ENCODE results near the gene PTGFRN. TPM values are rescaled to one million over a fixed set of nuclear protein-coding genes. Genes with fewer than 3 reads are reported as not detected.
"Not testable (repeated sequence)": the region's sequence is repeated elsewhere in the genome, so short reads cannot be mapped to it uniquely, and the experiment has no call there.

PTGFRN gene
- total RNA-seq (100 to 1,000 TPM; 151 to 247 (median 163) TPM), polyA plus RNA-seq (100 TPM)
- long read RNA-seq, donor 1, full-length matches to known transcripts: 32 of 106 reads
- long read RNA-seq, donor 1, partial matches to known transcripts: 31 of 106 reads
- long read RNA-seq, donor 1, other reads (novel, unspliced or antisense): 43 of 106 reads
- long read RNA-seq, donor 2, full-length matches to known transcripts: 19 of 38 reads
- long read RNA-seq, donor 2, partial matches to known transcripts: 12 of 38 reads
- long read RNA-seq, donor 2, other reads (novel, unspliced or antisense): 7 of 38 reads
- long read RNA-seq, donor 3, full-length matches to known transcripts: 30 of 210 reads
- long read RNA-seq, donor 3, partial matches to known transcripts: 40 of 210 reads
- long read RNA-seq, donor 3, other reads (novel, unspliced or antisense): 140 of 210 reads
- long read RNA-seq, donor 4, full-length matches to known transcripts: 31 of 48 reads
- long read RNA-seq, donor 4, partial matches to known transcripts: 3 of 48 reads
- long read RNA-seq, donor 4, other reads (novel, unspliced or antisense): 14 of 48 reads

- Histone ChIP-seq H3K9me3 (ENCODE audit: control insufficient read depth, low read length) (no peaks in the 10 kb centered on the region), H3K27ac (ENCODE audit: low read length) (peak within 1 kb of the TSS; percentile 58), H3K4me1 (ENCODE audit: control insufficient read depth, insufficient read depth, low read length) (no peaks in the 10 kb centered on the region), H3K27me3 (ENCODE audit: control insufficient read depth, insufficient read depth) (no peaks in the 10 kb centered on the region), H3K4me3 (ENCODE audit: low read length) (peak within 1 kb of the TSS; percentile 56)
- intact Hi-C loops (cut with DNase I): no loop called here
- ATAC-seq (peak; percentile 86 to 89), DNase-seq (peak; percentile 81 to 92 (median 91))
- 3% methylated on average over 86 of the region's 86 CpGs for WGBS
Measured at GRCh38 chr1:116909512-116910378, at the start of gene PTGFRN. TSS of gene PTGFRN (plus strand) at chr1:116909916. CDS start at chr1:116910204, 288 bp downstream.

DNA sequence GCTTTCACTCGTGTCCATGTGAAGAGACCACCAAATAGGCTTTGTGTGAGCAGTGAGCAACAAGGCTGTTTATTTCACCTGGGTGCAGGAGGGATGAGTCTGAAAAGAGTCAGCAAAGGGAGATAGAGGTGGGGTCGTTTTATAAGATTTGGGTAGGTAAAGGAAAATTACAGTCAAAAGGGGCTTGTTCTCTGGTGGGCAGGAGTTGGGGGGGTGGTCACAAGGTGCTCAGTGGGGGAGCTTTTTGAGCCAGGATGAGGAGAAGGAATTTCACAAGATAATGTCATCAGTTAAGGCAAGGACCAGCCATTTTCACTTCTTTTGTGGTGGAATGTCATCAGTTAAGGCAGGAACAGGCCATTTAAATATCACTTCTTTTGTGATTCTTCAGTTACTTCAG lies 49.5 kb upstream of the PTGFRN start:
- DNase-seq; H3K9me3 ChIP-seq (ENCODE audit: control insufficient read depth, low read length); H3K27me3 ChIP-seq (ENCODE audit: control insufficient read depth, insufficient read depth); ATAC-seq; intact Hi-C loops (cut with DNase I); H3K4me3 ChIP-seq (ENCODE audit: low read length); H3K27ac ChIP-seq (ENCODE audit: low read length); H3K4me1 ChIP-seq (ENCODE audit: control insufficient read depth, insufficient read depth, low read length): not testable (repeated sequence)
- 80% methylated on average over 2 of the region's 2 CpGs for WGBS

DNA sequence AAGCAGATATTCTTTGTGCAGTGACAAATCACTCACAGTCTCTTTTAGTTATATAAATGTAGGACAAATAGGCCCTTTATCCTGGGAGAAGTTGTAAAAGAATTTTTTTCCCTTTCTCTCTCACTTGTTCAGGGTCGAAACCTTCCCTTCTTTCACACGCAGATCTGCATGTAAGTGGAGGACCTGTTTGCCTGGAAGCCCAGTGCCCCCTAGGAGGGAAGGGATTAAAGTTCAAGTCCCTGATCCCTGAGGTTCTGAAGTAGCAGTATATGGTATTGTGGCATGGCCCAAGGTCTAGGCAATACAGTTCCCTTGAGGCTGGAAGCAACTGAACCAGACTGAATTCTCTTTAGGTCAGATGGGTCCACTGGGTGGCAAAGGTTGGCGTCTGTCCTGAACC lies 48.6 kb upstream of the PTGFRN start:
- DNase-seq: no peak
- 91% methylated on average over 3 of the region's 3 CpGs for WGBS

GRCh38 chr1:116863031-116863430 lies 46.7 kb upstream of the PTGFRN start:
- DNase-seq; intact Hi-C loops (cut with DNase I); H3K4me1 ChIP-seq (ENCODE audit: control insufficient read depth, insufficient read depth, low read length); H3K27ac ChIP-seq (ENCODE audit: low read length); H3K4me3 ChIP-seq (ENCODE audit: low read length); H3K27me3 ChIP-seq (ENCODE audit: control insufficient read depth, insufficient read depth); ATAC-seq; H3K9me3 ChIP-seq (ENCODE audit: control insufficient read depth, low read length): not testable (repeated sequence)
- 86% methylated on average over 3 of the region's 3 CpGs for WGBS

More for the DNA sequence above, 48.6 kb upstream of the PTGFRN start:
- ATAC-seq: no peak
- intact Hi-C loops (cut with DNase I): no loop called here
- no peaks in the 10 kb centered on the region for H3K4me1 ChIP-seq (ENCODE audit: control insufficient read depth, insufficient read depth, low read length)
- no peaks in the 10 kb centered on the region for H3K9me3 ChIP-seq (ENCODE audit: control insufficient read depth, low read length)
- no peaks in the 10 kb centered on the region for H3K27me3 ChIP-seq (ENCODE audit: control insufficient read depth, insufficient read depth)
- H3K4me3 ChIP-seq (ENCODE audit: low read length): no peak overlapping the region
- no peak overlapping the region for H3K27ac ChIP-seq (ENCODE audit: low read length)

- H3K9me3 ChIP-seq (ENCODE audit: control insufficient read depth, low read length); H3K4me3 ChIP-seq (ENCODE audit: low read length); H3K27ac ChIP-seq (ENCODE audit: low read length); ATAC-seq; H3K27me3 ChIP-seq (ENCODE audit: control insufficient read depth, insufficient read depth); intact Hi-C loops (cut with DNase I); DNase-seq; H3K4me1 ChIP-seq (ENCODE audit: control insufficient read depth, insufficient read depth, low read length): not testable (repeated sequence)
- WGBS: 91% methylated on average over 2 of the region's 2 CpGs
Measured at GRCh38 chr1:116866478-116866877, 43.2 kb upstream of the PTGFRN start.

DNA sequence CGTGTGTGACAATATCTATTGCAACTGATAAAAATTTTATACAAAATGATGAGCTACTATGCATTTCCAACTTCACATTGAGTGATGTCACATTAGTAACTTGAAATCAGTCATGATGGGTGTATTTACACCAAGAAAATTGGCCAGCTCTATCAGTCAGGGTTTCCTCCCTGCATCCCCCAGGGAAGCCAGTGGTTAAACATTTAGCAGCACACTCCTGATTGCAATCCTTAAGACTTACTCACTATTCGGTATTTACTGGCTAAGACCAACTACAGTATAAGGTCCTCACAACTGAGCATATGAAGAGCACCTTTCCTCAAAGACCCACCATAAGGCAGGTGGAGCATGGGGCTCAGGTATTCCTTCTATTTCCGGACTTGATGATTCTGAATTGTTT lies 41.3 kb upstream of the PTGFRN start:
- Histone ChIP-seq H3K4me1 (ENCODE audit: control insufficient read depth, insufficient read depth, low read length) (no peaks in the 10 kb centered on the region), H3K27me3 (ENCODE audit: control insufficient read depth, insufficient read depth) (no peaks in the 10 kb centered on the region), H3K9me3 (ENCODE audit: control insufficient read depth, low read length) (no peaks in the 10 kb centered on the region), H3K4me3 (ENCODE audit: low read length) (no peak overlapping the region), H3K27ac (ENCODE audit: low read length) (no peak overlapping the region)
- WGBS: 56% methylated on average over 3 of the region's 3 CpGs
- intact Hi-C loops (cut with DNase I): no loop called here
- ATAC-seq (no peak), DNase-seq (no peak)

GRCh38 chr1:116869611-116870010 lies 40.1 kb upstream of the PTGFRN start:
- intact Hi-C loops (cut with DNase I): no loop called here
- 92% methylated on average over 4 of the region's 4 CpGs for WGBS
- Histone ChIP-seq H3K4me3 (ENCODE audit: low read length) (no peak overlapping the region), H3K4me1 (ENCODE audit: control insufficient read depth, insufficient read depth, low read length) (no peaks in the 10 kb centered on the region), H3K27ac (ENCODE audit: low read length) (no peak overlapping the region), H3K27me3 (ENCODE audit: control insufficient read depth, insufficient read depth) (no peaks in the 10 kb centered on the region), H3K9me3 (ENCODE audit: control insufficient read depth, low read length) (no peaks in the 10 kb centered on the region)
- ATAC-seq (no peak), DNase-seq (no peak)

- ATAC-seq (peak; percentile 35 to 60), DNase-seq (no peak)
- intact Hi-C loops (cut with DNase I): no loop called here
- Histone ChIP-seq H3K27me3 (ENCODE audit: control insufficient read depth, insufficient read depth) (no peaks in the 10 kb centered on the region), H3K4me3 (ENCODE audit: low read length) (no peak overlapping the region), H3K9me3 (ENCODE audit: control insufficient read depth, low read length) (no peaks in the 10 kb centered on the region), H3K4me1 (ENCODE audit: control insufficient read depth, insufficient read depth, low read length) (no peaks in the 10 kb centered on the region), H3K27ac (ENCODE audit: low read length) (no peak overlapping the region)
- WGBS: 65% methylated on average over 7 of the region's 7 CpGs
Measured at GRCh38 chr1:116870300-116870699, 39.4 kb upstream of the PTGFRN start.

- DNase-seq (no peak), ATAC-seq (peak; percentile 74 to 81)
- Histone ChIP-seq H3K9me3 (ENCODE audit: control insufficient read depth, low read length) (no peaks in the 10 kb centered on the region), H3K4me3 (ENCODE audit: low read length) (no peak overlapping the region), H3K4me1 (ENCODE audit: control insufficient read depth, insufficient read depth, low read length) (no peaks in the 10 kb centered on the region), H3K27ac (ENCODE audit: low read length) (no peak overlapping the region), H3K27me3 (ENCODE audit: control insufficient read depth, insufficient read depth) (no peaks in the 10 kb centered on the region)
- intact Hi-C loops (cut with DNase I): no loop called here
- 53% methylated on average over 4 of the region's 4 CpGs for WGBS
Measured at GRCh38 chr1:116871779-116872146, 38.0 kb upstream of the PTGFRN start.

DNA sequence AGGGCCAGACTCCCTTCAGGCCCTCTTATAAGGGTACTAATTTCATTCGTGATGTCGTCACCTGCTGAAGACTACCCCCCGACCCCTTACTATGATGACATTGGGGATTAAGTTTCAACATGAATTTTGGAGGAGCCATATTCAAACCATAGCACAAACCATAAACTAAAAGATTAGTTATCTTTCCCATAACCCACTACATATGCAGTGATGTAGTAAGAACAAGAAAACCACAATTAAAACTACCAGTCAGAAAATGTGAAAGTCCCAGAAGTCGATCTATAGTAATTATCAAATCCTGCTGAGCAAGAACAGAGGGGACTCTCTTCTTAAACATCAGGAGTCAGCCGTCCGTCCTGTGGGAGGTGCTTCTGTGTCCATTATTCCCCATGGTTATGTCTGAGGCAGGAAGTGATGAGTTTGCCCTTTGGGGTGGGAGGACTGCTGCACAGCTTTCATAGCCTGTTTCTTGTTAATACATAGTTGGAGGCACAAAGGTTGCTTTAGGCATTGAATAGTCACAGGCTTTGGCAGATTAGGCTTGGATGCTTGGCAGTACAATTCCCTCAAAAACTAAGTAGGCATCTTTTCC lies 35.9 kb upstream of the PTGFRN start:
- no peaks in the 10 kb centered on the region for H3K9me3 ChIP-seq (ENCODE audit: control insufficient read depth, low read length)
- no peak overlapping the region for H3K27ac ChIP-seq (ENCODE audit: low read length)
- no peaks in the 10 kb centered on the region for H3K27me3 ChIP-seq (ENCODE audit: control insufficient read depth, insufficient read depth)
- H3K4me3 ChIP-seq (ENCODE audit: low read length): no peak overlapping the region
- intact Hi-C loops (cut with DNase I): no loop called here
- ATAC-seq: no peak
- WGBS: 69% methylated on average over 6 of the region's 6 CpGs
- no peak for DNase-seq
- peaks cover 6% of the 10 kb centered on the region for H3K4me1 ChIP-seq (ENCODE audit: control insufficient read depth, insufficient read depth, low read length)
